ENCODE measurements around the gene AUTS2.

- no peak for TF ChIP-seq TAF1 (IDR thresholded peaks at IDR 0.05; ENCODE audit: low read depth, low read length)
- TF ChIP-seq POLR2A (IDR thresholded peaks at IDR 0.05; ENCODE audit: low read depth, low read length) = no peak
- no peak for TF ChIP-seq SPI1 (IDR thresholded peaks at IDR 0.05; ENCODE audit: low read depth, low read length)
- TF ChIP-seq POLR2AphosphoS5 (IDR thresholded peaks at IDR 0.05; ENCODE audit: low read depth, low read length) = no peak
- no peak for TF ChIP-seq POU2F2 (IDR thresholded peaks at IDR 0.05; ENCODE audit: low read depth, low read length)
Measured at GRCh38 chr7:70654146-70654545, 1055.9 kb downstream of the AUTS2 start.

All from GM12891 (cell line).